Skeletal muscle satellite cell (primary cell): ENCODE data around the gene SLC38A3.

Experiments used
- H3K27me3 ChIP-seq: 2 replicates; pipeline ENCODE4 v1.7.0; 2013; ENCODE audit warnings: low read length; ENCODE audit not compliant: control insufficient read depth, insufficient read depth
- H3K36me3 ChIP-seq: 2 replicates; pipeline ENCODE4 v1.7.0; 2013; ENCODE audit warnings: mild to moderate bottlenecking, control low read depth, low read length; ENCODE audit not compliant: insufficient read depth
- H3K4me1 ChIP-seq: 2 replicates; pipeline ENCODE4 v1.7.0; 2013; ENCODE audit warnings: low read length; ENCODE audit not compliant: control insufficient read depth, insufficient read depth
- H3K4me2 ChIP-seq: 2 replicates; pipeline ENCODE4 v1.7.0; 2013; ENCODE audit warnings: mild to moderate bottlenecking, low read length
- H3K4me3 ChIP-seq: 2 replicates; pipeline ENCODE4 v1.7.0; 2013; ENCODE audit warnings: low read length
- H3K9ac ChIP-seq: 2 replicates; pipeline ENCODE4 v1.7.0; 2013; ENCODE audit warnings: mild to moderate bottlenecking, low read depth, low read length, moderate library complexity
- H3K9me3 ChIP-seq: replicated peaks from 2 replicates; pipeline ENCODE4 v1.7.0; 2013; ENCODE audit warnings: mild to moderate bottlenecking, control low read depth, low read length

SLC38A3 gene

GRCh38 chr3:50171540-50172301 lies 33.4 kb upstream of the SLC38A3 start:
- no peaks in the 10 kb centered on the region for H3K27me3 ChIP-seq
- H3K9me3 ChIP-seq = no peaks in the 10 kb centered on the region
- no peak overlapping the region for H3K4me3 ChIP-seq
- H3K4me1 ChIP-seq = peaks cover 48% of the 10 kb centered on the region
- H3K4me2 ChIP-seq = no peak overlapping the region
- H3K36me3 ChIP-seq = no peaks in the 10 kb centered on the region
- H3K9ac ChIP-seq = no peak overlapping the region

DNA sequence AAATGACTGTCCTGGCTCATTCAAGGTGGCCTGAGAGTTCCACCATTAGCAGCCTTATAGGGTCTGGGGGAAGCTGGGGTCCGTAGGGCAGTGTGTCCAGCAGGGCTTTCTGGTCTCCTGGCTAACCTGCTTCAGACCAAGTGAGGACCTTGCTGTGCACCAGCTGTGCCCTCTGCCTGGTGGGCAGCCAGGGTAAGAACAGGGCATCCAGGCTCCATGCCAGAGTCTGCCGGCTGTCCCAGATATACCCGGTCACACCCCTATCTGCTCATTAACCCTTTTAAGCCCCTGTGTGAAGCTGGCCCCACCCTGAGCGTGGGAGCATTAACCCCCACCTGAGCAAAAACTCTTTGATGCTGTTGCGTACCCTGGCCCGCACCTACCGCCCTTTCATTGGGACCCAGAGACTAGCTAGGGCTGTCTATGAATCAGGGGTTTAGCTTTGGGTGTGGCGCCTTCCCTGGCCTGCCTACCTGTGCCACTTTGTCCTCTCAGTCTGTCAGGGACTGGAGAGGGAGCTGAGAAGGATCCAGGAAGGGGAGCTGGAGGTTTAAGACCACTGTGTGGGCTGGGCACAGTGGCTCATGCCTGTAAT lies 32.3 kb upstream of the SLC38A3 start:
- no peak overlapping the region for H3K9ac ChIP-seq
- H3K4me1 ChIP-seq = peaks cover 40% of the 10 kb centered on the region
- no peaks in the 10 kb centered on the region for H3K36me3 ChIP-seq
- no peaks in the 10 kb centered on the region for H3K9me3 ChIP-seq
- H3K4me2 ChIP-seq = no peak overlapping the region
- H3K27me3 ChIP-seq = no peaks in the 10 kb centered on the region
- H3K4me3 ChIP-seq = no peak overlapping the region

- Histone ChIP-seq H3K9ac (no peak overlapping the region), H3K4me3 (no peak overlapping the region), H3K27me3 (no peaks in the 10 kb centered on the region), H3K9me3 (no peaks in the 10 kb centered on the region), H3K4me1 (peaks cover 34% of the 10 kb centered on the region), H3K4me2 (no peak overlapping the region), H3K36me3 (no peaks in the 10 kb centered on the region)
Measured at GRCh38 chr3:50173685-50174516, 31.2 kb upstream of the SLC38A3 start.

DNA sequence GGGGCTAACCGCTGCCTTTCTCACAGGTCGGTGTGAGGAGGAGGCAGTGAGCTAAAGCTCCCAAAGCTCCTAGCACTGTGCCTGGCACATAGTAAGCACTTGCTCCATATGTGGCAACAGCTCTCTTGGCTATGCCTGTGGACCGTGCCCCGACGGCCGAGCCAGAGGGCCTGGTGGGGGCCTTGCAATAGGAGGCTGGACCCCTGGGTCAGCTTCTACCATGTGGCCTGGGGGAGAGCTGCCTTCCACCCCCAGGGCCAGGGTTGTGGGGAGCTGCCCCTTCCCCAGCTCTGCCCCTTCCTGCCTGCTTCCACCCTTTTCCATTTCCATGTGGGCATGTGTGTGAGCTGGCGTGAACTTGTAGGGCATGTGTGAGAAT lies 30.6 kb upstream of the SLC38A3 start:
- H3K9me3 ChIP-seq = no peaks in the 10 kb centered on the region
- H3K36me3 ChIP-seq = no peaks in the 10 kb centered on the region
- H3K4me1 ChIP-seq = peaks cover 31% of the 10 kb centered on the region
- no peak overlapping the region for H3K4me2 ChIP-seq
- no peak overlapping the region for H3K4me3 ChIP-seq
- H3K27me3 ChIP-seq = no peaks in the 10 kb centered on the region
- no peak overlapping the region for H3K9ac ChIP-seq

GRCh38 chr3:50174947-50175524 lies 30.0 kb upstream of the SLC38A3 start:
- peaks cover 26% of the 10 kb centered on the region for H3K4me1 ChIP-seq
- no peaks in the 10 kb centered on the region for H3K27me3 ChIP-seq
- H3K9me3 ChIP-seq = no peaks in the 10 kb centered on the region
- no peak overlapping the region for H3K9ac ChIP-seq
- H3K4me3 ChIP-seq = no peak overlapping the region
- H3K36me3 ChIP-seq = no peaks in the 10 kb centered on the region
- H3K4me2 ChIP-seq = no peak overlapping the region

- Histone ChIP-seq H3K4me1 (peaks cover 5% of the 10 kb centered on the region), H3K36me3 (no peaks in the 10 kb centered on the region), H3K27me3 (no peaks in the 10 kb centered on the region), H3K9ac (no peak overlapping the region), H3K4me3 (no peak overlapping the region), H3K9me3 (no peaks in the 10 kb centered on the region), H3K4me2 (no peak overlapping the region)
Measured at GRCh38 chr3:50177346-50177745, 27.7 kb upstream of the SLC38A3 start.

- no peak overlapping the region for H3K4me2 ChIP-seq
- H3K9ac ChIP-seq = no peak overlapping the region
- H3K27me3 ChIP-seq = no peaks in the 10 kb centered on the region
- H3K36me3 ChIP-seq = no peaks in the 10 kb centered on the region
- H3K4me1 ChIP-seq = no peaks in the 10 kb centered on the region
- no peak overlapping the region for H3K4me3 ChIP-seq
- no peaks in the 10 kb centered on the region for H3K9me3 ChIP-seq
Measured at GRCh38 chr3:50179710-50180109, 25.4 kb upstream of the SLC38A3 start.

- Histone ChIP-seq H3K36me3 (no peaks in the 10 kb centered on the region), H3K9me3 (no peaks in the 10 kb centered on the region), H3K9ac (no peak overlapping the region), H3K4me3 (no peak overlapping the region), H3K4me2 (no peak overlapping the region), H3K4me1 (no peaks in the 10 kb centered on the region), H3K27me3 (no peaks in the 10 kb centered on the region)
Measured at GRCh38 chr3:50181985-50182384, 23.1 kb upstream of the SLC38A3 start.

- Histone ChIP-seq H3K9me3 (no peaks in the 10 kb centered on the region), H3K36me3 (no peaks in the 10 kb centered on the region), H3K27me3 (no peaks in the 10 kb centered on the region), H3K4me1 (no peaks in the 10 kb centered on the region), H3K4me2 (no peak overlapping the region), H3K9ac (no peak overlapping the region), H3K4me3 (no peak overlapping the region)
Measured at GRCh38 chr3:50182533-50183099, 22.5 kb upstream of the SLC38A3 start.

DNA sequence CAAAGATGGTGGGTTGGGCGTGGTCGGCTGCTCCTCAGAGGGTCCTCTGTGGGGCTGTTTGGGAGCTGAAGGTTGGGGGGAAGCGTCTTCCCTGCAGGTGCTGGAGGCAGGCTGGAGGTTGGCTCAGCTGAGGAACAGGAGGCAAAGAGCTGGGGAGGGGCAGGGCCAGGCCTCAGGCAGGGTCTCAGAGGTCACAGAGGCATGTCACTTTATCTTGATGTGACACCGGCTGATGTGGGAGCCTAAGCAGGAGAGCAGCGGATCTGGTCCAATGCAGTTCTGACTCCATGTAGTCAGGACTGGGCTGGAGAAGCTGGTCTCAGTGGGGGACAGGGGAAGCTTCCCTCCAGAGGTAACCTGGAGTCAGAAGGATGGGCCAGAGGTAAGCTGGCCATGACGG lies 21.3 kb upstream of the SLC38A3 start:
- Histone ChIP-seq H3K27me3 (no peaks in the 10 kb centered on the region), H3K9me3 (no peaks in the 10 kb centered on the region), H3K36me3 (no peaks in the 10 kb centered on the region), H3K9ac (no peak overlapping the region), H3K4me3 (no peak overlapping the region), H3K4me2 (no peak overlapping the region), H3K4me1 (no peaks in the 10 kb centered on the region)

GRCh38 chr3:50184242-50184978 lies 20.7 kb upstream of the SLC38A3 start:
- Histone ChIP-seq H3K27me3 (no peaks in the 10 kb centered on the region), H3K36me3 (no peaks in the 10 kb centered on the region), H3K9ac (no peak overlapping the region), H3K4me1 (peaks cover 3% of the 10 kb centered on the region), H3K9me3 (no peaks in the 10 kb centered on the region), H3K4me3 (no peak overlapping the region), H3K4me2 (no peak overlapping the region)
